Neural progenitor cell (in vitro differentiated cells): ENCODE results near the gene COMMD7.

Source experiments
- EZH2 ChIP-seq: fragments of 200-600 bp; sonication (generic); IDR thresholded peaks from 2 replicates; pipeline ENCODE4 v1.6.1; 2017; ENCODE audit warnings: antibody characterized with exemption, mild to moderate bottlenecking, moderate library complexity
- EZH2phosphoT487 ChIP-seq: fragments of 200-600 bp; sonication (generic); IDR thresholded peaks from 2 replicates; pipeline ENCODE4 v1.6.1; 2017; ENCODE audit warnings: antibody characterized with exemption
- TF ChIP-seq, protein P1 (sequence below): fragments of 200-600 bp; sonication (generic); IDR thresholded peaks from 2 replicates; pipeline ENCODE4 v1.5.1; 2017; ENCODE audit warnings: antibody characterized with exemption, mild to moderate bottlenecking

DNA sequence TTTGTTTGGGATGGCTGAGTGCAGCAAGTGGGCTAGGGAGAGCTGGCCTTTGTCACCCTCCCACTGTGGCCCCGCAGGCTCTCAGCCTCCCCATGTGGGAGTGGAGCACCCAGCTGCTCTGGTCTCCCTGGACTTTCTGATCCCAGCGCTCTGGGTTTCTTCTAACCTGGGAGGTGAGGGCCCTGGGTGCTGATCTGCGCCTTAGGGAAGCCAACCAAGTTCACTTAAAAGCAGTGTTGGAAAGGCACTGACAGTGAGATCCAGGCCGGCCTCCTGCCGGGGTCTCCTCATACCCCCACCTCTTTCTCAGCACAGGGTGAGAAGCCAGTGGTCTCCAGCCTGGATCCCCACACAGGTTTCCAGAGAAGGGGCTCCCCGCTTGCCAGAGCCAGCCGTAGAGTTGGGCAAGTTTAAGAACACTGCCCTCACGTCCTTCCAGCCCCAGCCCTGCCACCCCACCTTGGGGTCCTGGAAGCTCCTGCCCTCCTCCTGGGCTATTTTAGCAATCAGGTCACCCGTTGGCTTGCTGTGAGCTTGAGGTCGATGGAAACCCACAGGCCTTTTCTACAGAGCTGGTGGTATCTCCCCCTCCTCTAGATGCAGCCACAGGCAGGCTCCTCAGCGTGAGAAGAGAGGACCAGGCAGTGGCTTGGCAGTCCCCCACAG lies 79.1 kb downstream of the COMMD7 start:
- no peak for TF ChIP-seq EZH2phosphoT487
- TF ChIP-seq, protein P1, sequence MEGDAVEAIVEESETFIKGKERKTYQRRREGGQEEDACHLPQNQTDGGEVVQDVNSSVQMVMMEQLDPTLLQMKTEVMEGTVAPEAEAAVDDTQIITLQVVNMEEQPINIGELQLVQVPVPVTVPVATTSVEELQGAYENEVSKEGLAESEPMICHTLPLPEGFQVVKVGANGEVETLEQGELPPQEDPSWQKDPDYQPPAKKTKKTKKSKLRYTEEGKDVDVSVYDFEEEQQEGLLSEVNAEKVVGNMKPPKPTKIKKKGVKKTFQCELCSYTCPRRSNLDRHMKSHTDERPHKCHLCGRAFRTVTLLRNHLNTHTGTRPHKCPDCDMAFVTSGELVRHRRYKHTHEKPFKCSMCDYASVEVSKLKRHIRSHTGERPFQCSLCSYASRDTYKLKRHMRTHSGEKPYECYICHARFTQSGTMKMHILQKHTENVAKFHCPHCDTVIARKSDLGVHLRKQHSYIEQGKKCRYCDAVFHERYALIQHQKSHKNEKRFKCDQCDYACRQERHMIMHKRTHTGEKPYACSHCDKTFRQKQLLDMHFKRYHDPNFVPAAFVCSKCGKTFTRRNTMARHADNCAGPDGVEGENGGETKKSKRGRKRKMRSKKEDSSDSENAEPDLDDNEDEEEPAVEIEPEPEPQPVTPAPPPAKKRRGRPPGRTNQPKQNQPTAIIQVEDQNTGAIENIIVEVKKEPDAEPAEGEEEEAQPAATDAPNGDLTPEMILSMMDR = no peak
- no peak for TF ChIP-seq EZH2
